Medulla oblongata (tissue), 1 donor: Measurements from ENCODE around the gene PLCL2.
"Not testable (repeated sequence)": the region's sequence is repeated elsewhere in the genome, so short reads cannot be mapped to it uniquely, and the experiment has no call there.

ENCODE experiments used
- DNase-seq: peaks from one replicate; pipeline ENCODE4 v3.0.0-alpha.2; 2015; ENCODE audit errors: extremely low spot score

PLCL2 gene

DNA sequence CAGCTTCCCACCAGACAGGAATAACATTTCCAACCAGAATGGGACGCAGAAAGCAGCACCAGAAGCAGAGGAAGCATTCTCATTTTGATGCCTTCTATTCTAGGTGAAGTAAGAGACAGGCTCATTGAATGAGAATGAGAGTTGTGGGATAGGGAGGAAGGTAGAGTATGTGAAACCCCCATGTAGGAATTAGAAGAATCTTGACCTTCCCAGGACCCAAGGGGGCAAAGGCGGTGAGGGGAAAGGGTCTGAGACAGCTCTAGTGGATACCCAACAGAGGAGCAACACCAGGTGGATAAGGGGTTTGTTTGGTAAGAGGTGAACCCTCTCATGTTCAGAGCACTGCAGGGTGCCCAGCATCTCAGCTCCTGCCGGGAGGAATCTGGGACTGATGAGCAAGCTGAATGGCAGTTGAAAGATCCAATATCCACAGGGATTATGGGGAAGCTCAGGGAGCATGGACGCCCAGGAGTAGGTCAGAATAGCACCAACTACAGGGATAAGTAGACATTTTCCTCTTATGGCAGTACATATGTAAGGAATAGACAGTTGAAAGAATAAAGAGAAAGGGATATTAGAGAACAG is 77.0 kb downstream of the PLCL2 start:
- DNase-seq = no peak

DNA sequence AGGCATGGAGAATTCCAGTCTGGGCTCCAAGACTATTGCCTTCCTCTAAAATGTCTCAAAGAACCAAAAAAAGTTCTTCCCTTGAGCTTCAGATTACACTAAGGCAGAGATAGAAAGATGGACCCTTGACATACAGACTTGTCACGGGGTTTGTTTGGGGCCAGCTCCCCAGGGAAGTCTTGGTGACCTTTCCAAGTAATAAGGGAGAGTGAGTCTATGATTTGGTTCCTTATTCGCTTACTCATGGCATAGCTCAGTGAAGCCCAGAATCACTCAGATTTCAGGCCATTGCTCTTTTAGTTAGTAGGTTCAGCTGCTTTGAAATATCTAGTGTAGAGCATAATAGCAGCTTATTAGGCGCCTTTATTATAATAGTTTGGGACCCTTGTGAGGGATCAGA is 90.3 kb downstream of the PLCL2 start:
- DNase-seq = no peak

- peak; percentile 7 for DNase-seq
Observed at GRCh38 chr3:16978234-16978920, 93.6 kb downstream of the PLCL2 start.

- no peak for DNase-seq
Observed at GRCh38 chr3:16978921-16979271, 94.1 kb downstream of the PLCL2 start.

- not testable (repeated sequence) for DNase-seq
Observed at GRCh38 chr3:16979769-16980515, 95.2 kb downstream of the PLCL2 start.

- DNase-seq = not testable (repeated sequence)
Observed at GRCh38 chr3:16980526-16980925, 95.8 kb downstream of the PLCL2 start.

GRCh38 chr3:16982460-16982859 is 97.7 kb downstream of the PLCL2 start:
- no peak for DNase-seq

- no peak for DNase-seq
Observed at GRCh38 chr3:16985608-16986007, 100.9 kb downstream of the PLCL2 start.

DNA sequence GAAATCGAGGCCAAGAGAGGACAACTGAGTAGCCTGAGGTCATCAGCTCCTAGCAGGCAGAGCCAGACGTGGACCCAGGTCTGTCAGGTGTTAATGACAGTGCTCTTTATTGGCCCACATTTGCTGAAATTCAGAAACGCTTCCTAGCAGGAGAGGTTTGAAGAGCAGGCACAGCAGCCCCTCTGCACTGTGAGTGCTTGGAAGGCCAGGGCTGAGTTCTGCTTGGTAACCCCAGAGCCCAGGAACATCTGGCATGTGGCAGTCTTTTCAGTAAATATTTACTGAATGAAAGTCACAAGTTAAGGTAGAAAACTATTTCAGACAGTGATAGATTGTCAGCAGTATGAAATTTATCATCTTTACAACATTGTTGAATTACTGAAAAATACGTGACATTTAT is 102.4 kb downstream of the PLCL2 start:
- no peak for DNase-seq

DNA sequence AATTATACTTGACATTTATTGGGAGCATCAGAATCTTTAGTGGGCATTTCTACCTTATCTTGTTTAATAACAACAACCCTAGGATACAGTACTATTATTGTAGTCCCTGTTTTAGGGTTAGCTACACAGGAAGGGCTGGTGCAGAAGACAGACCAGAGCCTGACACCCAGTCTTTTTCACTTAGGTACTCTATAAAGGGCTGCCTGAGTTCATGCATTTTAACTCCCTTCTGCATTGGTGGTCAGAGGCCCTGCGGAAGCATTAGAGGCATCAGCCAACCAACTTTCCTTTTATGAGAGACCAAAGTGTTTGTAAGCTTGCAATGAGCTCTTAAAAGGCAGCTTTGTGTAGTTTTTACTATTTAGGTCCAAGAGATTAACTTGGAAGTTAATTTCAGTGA is 105.4 kb downstream of the PLCL2 start:
- DNase-seq = no peak

DNA sequence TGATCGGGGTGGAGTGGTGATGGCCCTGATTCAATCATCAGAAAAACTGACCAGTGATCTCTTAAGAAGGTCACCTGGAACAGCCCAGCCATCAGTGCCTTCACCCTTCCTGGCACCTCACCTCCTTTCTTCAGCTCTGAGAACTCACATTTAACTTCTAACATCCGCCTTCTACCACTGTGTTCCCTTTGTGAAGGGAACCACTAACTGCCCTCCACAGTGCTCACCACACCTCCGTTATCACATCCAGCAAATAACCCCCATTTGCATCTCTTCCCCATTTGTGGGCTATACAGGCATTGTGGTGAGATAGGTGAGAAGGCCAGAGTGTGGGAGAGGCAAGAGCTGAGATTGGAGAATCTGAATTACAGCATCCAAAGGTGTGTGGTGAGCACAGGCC is 107.4 kb downstream of the PLCL2 start:
- no peak for DNase-seq

GRCh38 chr3:16993227-16993626 is 108.5 kb downstream of the PLCL2 start:
- no peak for DNase-seq

DNA sequence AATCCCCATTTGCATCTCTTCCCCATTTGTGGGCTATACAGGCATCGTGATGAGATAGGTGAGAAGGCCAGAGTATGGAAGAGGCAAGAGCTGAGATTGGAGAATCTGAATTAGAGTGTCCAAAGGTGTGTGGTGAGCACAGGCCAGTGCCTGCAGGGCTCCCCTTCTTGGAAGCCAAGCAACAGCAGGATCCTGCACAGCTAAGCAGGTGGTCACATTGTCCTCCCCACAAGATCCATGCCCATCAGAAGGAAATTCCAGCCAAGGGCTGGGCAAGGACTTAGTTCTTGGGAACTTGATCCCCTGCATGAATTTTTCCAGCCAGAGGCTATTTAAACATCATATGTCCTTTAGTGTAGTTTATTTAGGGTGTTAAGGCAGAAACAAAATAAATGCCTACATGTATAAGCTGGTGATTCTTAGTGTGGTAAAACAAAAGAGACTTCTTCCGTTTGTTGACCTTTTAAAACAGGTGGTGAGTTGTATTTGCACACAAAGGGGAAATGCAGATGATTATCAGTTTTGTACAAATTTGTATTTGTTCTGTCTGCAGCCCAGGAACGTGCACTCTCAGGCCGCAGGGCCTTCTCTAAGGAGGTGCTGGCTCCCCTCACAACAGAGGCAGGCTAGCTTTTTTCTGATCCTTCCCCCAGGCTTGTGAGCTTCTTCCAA is 110.2 kb downstream of the PLCL2 start:
- no peak for DNase-seq

GRCh38 chr3:16995601-16996000 is 110.8 kb downstream of the PLCL2 start:
- DNase-seq = no peak

GRCh38 chr3:16998236-16998923 is 113.6 kb downstream of the PLCL2 start:
- DNase-seq = no peak

DNA sequence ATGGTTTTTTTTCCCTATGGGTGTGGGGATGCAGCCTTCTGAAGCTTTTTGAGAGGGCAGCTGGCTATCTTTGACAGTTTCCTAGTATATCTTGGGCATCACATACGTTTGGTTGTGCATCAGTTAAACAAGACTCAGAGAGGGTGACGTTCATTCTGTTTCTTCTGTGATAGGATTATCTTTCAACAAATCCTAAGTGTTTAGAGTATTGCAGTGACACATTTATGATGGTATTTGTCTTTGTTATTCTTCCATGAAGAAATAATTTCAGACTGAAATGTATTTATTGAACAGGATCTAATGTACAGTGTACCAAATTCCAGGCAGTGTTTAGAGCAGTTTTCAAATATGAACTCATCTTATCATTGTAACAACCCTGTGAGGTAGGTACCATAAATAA is 114.4 kb downstream of the PLCL2 start:
- DNase-seq = no peak

- no peak for DNase-seq
Observed at GRCh38 chr3:16999871-17000270, 115.1 kb downstream of the PLCL2 start.

- no peak for DNase-seq
Observed at GRCh38 chr3:17003457-17003856, 118.7 kb downstream of the PLCL2 start.

- DNase-seq = no peak
Observed at GRCh38 chr3:17006132-17006852, 121.5 kb downstream of the PLCL2 start.

- DNase-seq = no peak
Observed at GRCh38 chr3:17007284-17007683, 122.5 kb downstream of the PLCL2 start.

GRCh38 chr3:17009826-17010225 is 125.1 kb downstream of the PLCL2 start:
- DNase-seq = no peak
